Endodermal cell (in vitro differentiated cells): Measurements from ENCODE around the gene PADI2. TPM values are rescaled to one million over a fixed set of nuclear protein-coding genes. Genes with fewer than 3 reads are reported as not detected.

Experiments used
- DNase-seq: peaks from one replicate; pipeline ENCODE4 v3.0.0-alpha.2; 2017
- H3K27ac ChIP-seq: 2 replicates; pipeline ENCODE4 v1.5.1; 2013; ENCODE audit warnings: mild to moderate bottlenecking, low read depth, low read length, moderate library complexity
- H3K27me3 ChIP-seq: 2 replicates; pipeline ENCODE4 v1.6.1; 2013; ENCODE audit warnings: mild to moderate bottlenecking, low read length, moderate library complexity; ENCODE audit not compliant: insufficient read depth, control insufficient read depth, poor library complexity, severe bottlenecking
- H3K36me3 ChIP-seq: 2 replicates; pipeline ENCODE4 v1.7.0; 2013; ENCODE audit warnings: mild to moderate bottlenecking, low read length, moderate library complexity; ENCODE audit not compliant: control insufficient read depth, insufficient read depth
- H3K4me1 ChIP-seq: one replicate; pipeline ENCODE4 v1.7.0; 2013; ENCODE audit warnings: low read length; ENCODE audit not compliant: control insufficient read depth, insufficient read depth
- H3K4me3 ChIP-seq: 2 replicates; pipeline ENCODE4 v1.5.1; 2013; ENCODE audit warnings: mild to moderate bottlenecking, low read length, moderate library complexity
- H3K9ac ChIP-seq: 2 replicates; pipeline ENCODE4 v1.6.1; 2013; ENCODE audit warnings: mild to moderate bottlenecking, low read length, moderate library complexity; ENCODE audit not compliant: poor library complexity, severe bottlenecking; ENCODE audit errors: extremely low read depth
- H3K9me3 ChIP-seq: 2 replicates; pipeline ENCODE4 v1.6.1; 2013; ENCODE audit warnings: mild to moderate bottlenecking, low read length, moderate library complexity; ENCODE audit not compliant: control insufficient read depth
- H3K27ac Mint-ChIP-seq: 2 replicates; pipeline ENCODE4 v1.8.0; 2020; ENCODE audit warnings: mixed read lengths
- H3K27me3 Mint-ChIP-seq: 2 replicates; pipeline ENCODE4 v1.8.0; 2021; ENCODE audit warnings: mild to moderate bottlenecking, mixed read lengths; ENCODE audit not compliant: insufficient read depth
- H3K36me3 Mint-ChIP-seq: 2 replicates; pipeline ENCODE4 v1.8.0; 2020; ENCODE audit warnings: low read depth, mixed read lengths
- H3K4me1 Mint-ChIP-seq: 2 replicates; pipeline ENCODE4 v1.8.0; 2020; ENCODE audit warnings: mixed read lengths
- H3K4me3 Mint-ChIP-seq: 2 replicates; pipeline ENCODE4 v1.8.0; 2020; ENCODE audit warnings: mild to moderate bottlenecking, moderate library complexity, mixed read lengths
- H3K9me3 Mint-ChIP-seq: 2 replicates; pipeline ENCODE4 v1.8.0; 2020; ENCODE audit warnings: mild to moderate bottlenecking, mixed read lengths
- WGBS, 2 experiments: methylation state at CpG; one replicate each; pipeline versions ENCODE4 v1.1.5 to v1.1.7; 2013; ENCODE audit warnings: missing lambda C conversion rate in 2 of 2, mixed read lengths in 1 of 2; ENCODE audit not compliant: insufficient coverage in 1 of 2, insufficient read length in 1 of 2; 5-methylcytosine and 5-hydroxymethylcytosine counted together
- total RNA-seq, 2 donors: library from RNA; stranded (reverse); fragmentation: NEBNext Ultra II Directional in 1 of 2; extraction: Animal tissue kit (Norgen Biotek cat#: 25700) in 1 of 2; gene quantifications; 2 replicates in 1 of 2; 3 replicates in 1 of 2; pipeline ENCODE4 v1.2.1, GENCODE V29; 2021
- TF ChIP-seq, protein P1 (sequence below): fragments of 200-600 bp; sonication (generic); conservative IDR thresholded peaks from 2 replicates; pipeline ENCODE4 v1.5.0; 2021; ENCODE audit warnings: antibody characterized with exemption, mild to moderate bottlenecking

The PADI2 gene
- total RNA-seq, 2 donors from 2014 or later = 2.0 to 2.7 TPM

GRCh38 chr1:17024721-17025120 is 94.5 kb downstream of the PADI2 start:
- TF ChIP-seq, protein P1, sequence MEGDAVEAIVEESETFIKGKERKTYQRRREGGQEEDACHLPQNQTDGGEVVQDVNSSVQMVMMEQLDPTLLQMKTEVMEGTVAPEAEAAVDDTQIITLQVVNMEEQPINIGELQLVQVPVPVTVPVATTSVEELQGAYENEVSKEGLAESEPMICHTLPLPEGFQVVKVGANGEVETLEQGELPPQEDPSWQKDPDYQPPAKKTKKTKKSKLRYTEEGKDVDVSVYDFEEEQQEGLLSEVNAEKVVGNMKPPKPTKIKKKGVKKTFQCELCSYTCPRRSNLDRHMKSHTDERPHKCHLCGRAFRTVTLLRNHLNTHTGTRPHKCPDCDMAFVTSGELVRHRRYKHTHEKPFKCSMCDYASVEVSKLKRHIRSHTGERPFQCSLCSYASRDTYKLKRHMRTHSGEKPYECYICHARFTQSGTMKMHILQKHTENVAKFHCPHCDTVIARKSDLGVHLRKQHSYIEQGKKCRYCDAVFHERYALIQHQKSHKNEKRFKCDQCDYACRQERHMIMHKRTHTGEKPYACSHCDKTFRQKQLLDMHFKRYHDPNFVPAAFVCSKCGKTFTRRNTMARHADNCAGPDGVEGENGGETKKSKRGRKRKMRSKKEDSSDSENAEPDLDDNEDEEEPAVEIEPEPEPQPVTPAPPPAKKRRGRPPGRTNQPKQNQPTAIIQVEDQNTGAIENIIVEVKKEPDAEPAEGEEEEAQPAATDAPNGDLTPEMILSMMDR = no peak
- H3K27me3 ChIP-seq = no peaks in the 10 kb centered on the region
- H3K9ac ChIP-seq = no peak overlapping the region
- H3K4me1 ChIP-seq = no peaks in the 10 kb centered on the region
- no peak overlapping the region for H3K27ac ChIP-seq
- no peaks in the 10 kb centered on the region for H3K9me3 Mint-ChIP-seq
- H3K27me3 Mint-ChIP-seq = no peaks in the 10 kb centered on the region
- H3K4me1 Mint-ChIP-seq = no peaks in the 10 kb centered on the region
- H3K36me3 Mint-ChIP-seq = peaks cover 68% of the 10 kb centered on the region
- peaks cover 93% of the 10 kb centered on the region for H3K36me3 ChIP-seq
- H3K27ac Mint-ChIP-seq = no peak overlapping the region
- no peaks in the 10 kb centered on the region for H3K9me3 ChIP-seq
- H3K4me3 ChIP-seq = no peak overlapping the region
- peak; percentile 17 for DNase-seq
- WGBS, 2 experiments = 90 to 95% methylated on average over 1 of the region's 1 CpG
- no peak overlapping the region for H3K4me3 Mint-ChIP-seq

DNA sequence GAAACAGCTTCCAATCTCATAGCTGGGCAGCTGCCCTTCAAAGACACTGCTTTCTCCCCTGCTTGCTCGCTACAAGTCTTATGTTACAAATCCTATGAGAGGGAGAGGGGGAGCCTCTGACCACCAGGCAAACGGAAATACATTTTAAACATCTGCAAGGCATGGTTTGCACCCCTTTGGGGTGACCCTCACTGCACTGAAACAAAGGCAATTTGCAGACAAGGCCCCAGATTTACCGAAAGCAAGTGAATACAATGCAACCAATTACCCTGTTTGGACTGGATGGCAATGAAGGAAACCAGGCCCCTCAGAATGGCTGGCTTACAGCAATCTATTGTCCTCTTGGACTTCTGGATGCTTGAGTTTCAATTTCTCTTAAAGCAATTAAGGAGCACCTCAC is 95.7 kb downstream of the PADI2 start:
- Mint-ChIP-seq H3K4me1 (no peaks in the 10 kb centered on the region), H3K9me3 (no peaks in the 10 kb centered on the region), H3K27me3 (no peaks in the 10 kb centered on the region), H3K4me3 (no peak overlapping the region), H3K27ac (peak overlapping the region; percentile 23), H3K36me3 (peaks cover 76% of the 10 kb centered on the region)
- Histone ChIP-seq H3K9ac (no peak overlapping the region), H3K36me3 (peaks cover 96% of the 10 kb centered on the region), H3K9me3 (no peaks in the 10 kb centered on the region), H3K4me1 (no peaks in the 10 kb centered on the region), H3K4me3 (no peak overlapping the region), H3K27ac (no peak overlapping the region), H3K27me3 (no peaks in the 10 kb centered on the region)
- TF ChIP-seq, protein P1 = peak; percentile 50
- 91 to 100% methylated on average over 2 to 3 of the region's 3 CpGs for WGBS, 2 experiments
- DNase-seq = peak; percentile 59

DNA sequence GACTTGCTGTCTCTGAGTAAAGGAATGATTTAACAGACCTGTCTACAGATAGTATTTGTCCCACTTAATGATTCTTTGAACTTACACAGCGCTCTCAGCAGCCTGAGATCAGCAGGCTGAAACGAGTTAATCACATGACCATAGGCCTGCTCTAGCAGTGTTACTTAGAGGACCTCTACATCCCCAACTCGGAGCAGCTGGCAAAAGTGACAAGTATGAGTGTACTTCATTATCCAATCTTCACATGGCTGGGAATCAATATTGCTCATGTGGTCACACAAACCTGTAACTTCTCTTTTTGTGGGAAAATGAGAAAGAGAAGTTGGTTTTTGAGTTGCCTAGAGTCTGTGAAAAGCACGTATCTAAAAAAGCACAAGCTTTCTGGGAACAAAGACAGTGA is 96.1 kb downstream of the PADI2 start:
- Histone ChIP-seq H3K4me1 (no peaks in the 10 kb centered on the region), H3K4me3 (no peak overlapping the region), H3K9ac (no peak overlapping the region), H3K27me3 (no peaks in the 10 kb centered on the region), H3K9me3 (no peaks in the 10 kb centered on the region), H3K27ac (no peak overlapping the region), H3K36me3 (peaks cover 96% of the 10 kb centered on the region)
- no peak for DNase-seq
- no peak overlapping the region for H3K27ac Mint-ChIP-seq
- H3K4me3 Mint-ChIP-seq = no peak overlapping the region
- TF ChIP-seq, protein P1 = no peak
- H3K36me3 Mint-ChIP-seq = peaks cover 75% of the 10 kb centered on the region
- H3K27me3 Mint-ChIP-seq = no peaks in the 10 kb centered on the region
- H3K4me1 Mint-ChIP-seq = no peaks in the 10 kb centered on the region
- WGBS, 2 experiments = 92 to 95% methylated on average over 4 of the region's 4 CpGs
- H3K9me3 Mint-ChIP-seq = no peaks in the 10 kb centered on the region
